HG02610 (cell line): Measurements from ENCODE around the gene HOMER2.
A peak's percentile ranks its signal among the peaks of the same experiment; 100 is the strongest.
"Not testable (repeated sequence)": the region's sequence is repeated elsewhere in the genome, so short reads cannot be mapped to it uniquely, and the experiment has no call there.

Source experiments
- ATAC-seq: cut with Tn5 transposase; IDR thresholded peaks from one replicate; pipeline ENCODE4 v1.9.1; 2021; ENCODE audit warnings: mild to moderate bottlenecking, moderate library complexity; ENCODE audit not compliant: unreplicated experiment

Gene HOMER2

DNA sequence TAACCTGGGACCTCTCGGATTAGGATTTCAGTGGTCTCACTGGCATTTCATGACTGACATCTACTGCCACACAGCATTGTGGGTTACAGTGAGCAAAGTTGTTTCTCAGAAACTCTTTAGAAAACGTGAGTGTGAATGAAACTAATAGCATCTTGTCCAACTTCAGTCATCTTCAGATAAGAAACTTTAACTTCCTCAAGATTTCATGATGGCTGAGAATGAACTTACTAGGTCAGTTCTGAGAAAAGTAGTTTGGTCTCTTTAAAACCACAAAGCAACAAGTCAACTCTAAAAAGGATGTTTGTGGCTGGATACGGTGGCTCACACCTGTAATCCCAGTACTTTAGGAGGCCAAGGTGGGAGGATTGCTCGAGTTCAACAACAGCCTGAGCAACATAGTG lies 14.2 kb upstream of the HOMER2 start:
- ATAC-seq, result peak; percentile 94

- no peak for ATAC-seq
These were observed 12.4 kb upstream of the HOMER2 start for GRCh38 chr15:82964890-82965289.

GRCh38 chr15:82963471-82964341 lies 11.2 kb upstream of the HOMER2 start:
- ATAC-seq, result no peak

- no peak for ATAC-seq
These were observed 8.2 kb upstream of the HOMER2 start for GRCh38 chr15:82960766-82961165.

DNA sequence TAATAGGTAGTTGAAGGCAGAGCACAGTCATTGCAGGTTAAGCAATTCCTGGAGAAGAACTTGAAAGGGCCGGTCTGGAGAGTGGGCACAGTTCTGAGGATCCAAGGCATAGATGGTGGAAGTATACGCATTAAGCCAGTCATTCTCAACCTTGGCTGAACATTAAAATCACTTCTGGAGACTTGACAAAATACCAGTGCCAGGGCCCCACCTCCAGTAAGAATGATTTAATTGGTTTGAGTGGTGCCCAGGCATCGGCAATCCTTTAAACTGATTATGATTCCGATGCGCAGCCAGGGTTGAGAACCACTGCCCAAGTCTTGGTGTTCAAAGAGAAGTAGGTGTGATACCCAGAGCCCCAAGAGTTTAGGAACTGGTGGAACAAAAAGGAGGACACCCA lies 6.9 kb upstream of the HOMER2 start:
- ATAC-seq, result no peak

DNA sequence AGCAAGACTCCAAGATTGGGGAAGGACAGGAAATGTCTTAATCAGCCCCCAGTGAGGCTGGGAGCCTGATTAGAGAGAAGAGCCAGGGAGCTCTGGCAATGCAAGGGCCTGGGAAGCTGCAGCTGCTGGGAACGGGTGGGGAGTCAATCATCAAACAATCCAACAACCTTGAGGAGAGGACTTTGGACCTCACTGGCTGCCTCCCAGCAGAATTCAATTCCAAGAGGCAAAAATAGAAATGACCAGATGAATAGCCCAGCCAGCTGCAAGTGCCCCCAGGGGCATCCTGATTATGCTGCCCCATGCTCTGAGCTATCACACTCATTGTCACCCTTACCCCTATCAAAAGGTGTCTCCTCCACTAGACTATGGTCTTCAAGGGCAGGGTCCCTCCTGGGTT lies 6.1 kb upstream of the HOMER2 start:
- ATAC-seq, result no peak

DNA sequence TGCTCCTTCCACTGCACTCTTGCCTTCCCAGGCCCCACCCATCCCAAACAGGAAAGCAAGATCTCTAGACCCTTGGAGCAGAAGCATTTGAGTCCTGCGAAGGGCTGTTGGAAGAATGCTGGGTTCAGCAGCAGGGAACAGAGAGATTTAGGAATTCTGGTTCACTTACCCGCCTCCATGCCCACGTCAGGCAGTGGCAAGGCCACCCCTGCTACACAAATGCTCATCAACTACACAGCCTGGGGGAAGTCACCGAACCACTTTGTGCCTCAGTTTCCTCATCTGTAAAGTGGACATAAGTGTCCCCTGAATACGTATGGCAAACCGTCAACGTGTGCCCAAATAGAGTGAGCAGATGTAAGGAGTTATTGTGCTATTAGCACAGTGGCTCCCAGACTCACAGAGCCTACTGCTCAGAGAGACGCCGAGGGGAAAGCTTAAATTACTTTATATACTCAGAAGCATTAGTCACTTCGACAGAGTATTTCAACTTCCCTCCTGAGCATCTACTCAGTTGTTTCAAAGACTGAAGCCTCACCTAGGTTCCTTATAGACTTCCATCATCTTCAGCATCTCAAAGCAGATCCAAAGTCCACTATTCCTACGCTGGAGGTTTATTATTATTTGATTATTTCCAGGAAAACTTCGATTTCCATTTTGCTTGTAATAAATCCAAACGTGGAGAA lies 905 bp downstream of the HOMER2 start:
- no peak for ATAC-seq

- peak; percentile 55 for ATAC-seq
These were observed 1.7 kb downstream of the HOMER2 start for GRCh38 chr15:82950746-82951370.

DNA sequence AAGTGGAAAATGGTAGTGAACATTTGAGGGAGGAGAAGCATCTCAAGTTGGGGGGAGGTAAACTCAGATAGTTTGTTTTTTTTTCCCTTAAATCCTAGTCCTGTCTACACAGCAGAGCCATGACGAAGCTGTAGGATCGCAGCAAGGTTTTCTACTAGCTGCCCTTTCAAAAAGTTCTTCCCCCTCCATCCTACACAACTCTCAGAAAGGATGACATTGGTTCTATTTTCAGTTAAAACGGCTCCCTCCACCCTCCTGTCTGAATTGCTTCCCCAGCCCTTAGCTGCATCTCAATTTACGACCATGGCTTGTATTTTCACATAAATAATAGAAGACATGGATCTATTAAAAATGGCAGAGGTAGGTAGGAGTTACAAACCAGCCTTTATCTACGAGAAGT lies 2.2 kb downstream of the HOMER2 start:
- no peak for ATAC-seq

GRCh38 chr15:82946155-82946701 lies 6.3 kb downstream of the HOMER2 start:
- no peak for ATAC-seq

- ATAC-seq, result no peak
These were observed 7.2 kb downstream of the HOMER2 start for GRCh38 chr15:82945326-82945725.

- ATAC-seq, result no peak
These were observed 7.7 kb downstream of the HOMER2 start for GRCh38 chr15:82944821-82945220.

DNA sequence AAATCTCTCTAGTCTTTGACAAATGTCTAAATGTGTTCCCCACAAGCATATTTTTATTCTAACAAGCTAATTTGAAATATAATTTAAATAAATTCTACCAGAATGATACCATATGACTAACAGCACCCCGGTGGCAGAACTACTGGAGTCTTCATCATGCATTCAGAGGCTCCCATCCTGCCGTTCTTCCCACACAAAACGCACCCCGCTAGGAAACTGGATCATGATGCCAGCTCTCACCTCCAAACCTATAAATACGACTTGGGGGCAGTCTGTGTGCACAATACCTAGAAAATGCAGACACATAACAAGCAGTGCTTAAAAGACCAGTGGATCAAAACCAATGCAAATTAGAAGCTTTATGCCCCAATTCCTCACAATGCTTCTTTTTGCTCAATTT lies 8.5 kb downstream of the HOMER2 start:
- ATAC-seq, result no peak

GRCh38 chr15:82943176-82943575 lies 9.3 kb downstream of the HOMER2 start:
- ATAC-seq, result no peak

DNA sequence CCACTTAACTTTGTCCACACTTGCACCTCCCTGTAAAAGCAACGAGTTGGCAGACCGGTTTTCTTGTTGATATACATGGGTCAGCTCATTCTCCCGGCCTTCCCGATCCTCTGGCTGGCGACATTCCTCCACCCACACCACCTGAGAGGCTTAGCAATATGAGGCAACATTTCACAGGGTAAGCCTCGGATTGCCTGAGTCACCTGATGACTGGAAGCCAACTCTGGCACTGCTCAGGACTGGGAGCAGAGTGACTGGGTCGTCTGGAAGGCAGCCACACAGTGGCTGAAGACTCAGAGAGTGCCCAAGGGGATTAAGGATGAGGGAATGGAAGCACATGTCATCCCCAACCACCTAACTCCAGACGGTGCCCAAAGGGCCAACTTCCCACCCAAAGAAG lies 9.8 kb downstream of the HOMER2 start:
- ATAC-seq, result no peak

DNA sequence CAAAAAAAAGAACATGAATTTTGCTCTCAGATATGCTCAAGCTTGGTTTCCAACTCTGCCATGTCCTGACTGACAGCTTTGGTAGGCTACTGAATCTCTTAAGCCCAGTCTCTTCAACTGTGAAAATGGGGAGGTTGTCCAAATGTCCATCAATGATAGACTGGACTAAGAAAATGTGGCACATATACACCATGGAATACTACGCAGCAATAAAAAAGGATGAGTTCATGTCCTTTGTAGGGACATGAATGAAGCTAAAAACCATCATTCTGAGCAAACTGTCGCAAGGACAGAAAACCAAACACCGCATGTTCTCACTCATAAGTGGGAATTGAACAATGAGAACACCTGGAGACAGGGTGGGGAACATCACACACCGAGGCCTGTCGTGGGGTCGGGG lies 12.8 kb downstream of the HOMER2 start:
- not testable (repeated sequence) for ATAC-seq

DNA sequence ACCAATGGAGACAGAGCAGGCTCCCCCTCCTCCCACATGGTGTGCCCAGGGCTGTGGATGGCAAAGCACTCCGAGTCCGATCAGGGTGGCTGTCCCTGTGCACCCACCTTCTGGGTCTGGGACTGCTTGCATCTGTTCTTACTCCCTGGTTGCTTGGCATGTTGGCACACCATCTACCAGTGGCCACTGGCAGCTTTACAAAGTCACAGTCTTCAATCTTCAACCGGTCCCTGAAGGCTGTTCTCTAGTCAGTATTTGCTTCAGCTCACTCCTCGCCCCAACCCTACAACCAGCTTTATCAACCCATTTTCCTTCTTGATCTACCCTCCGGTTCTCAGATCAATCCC lies 14.8 kb downstream of the HOMER2 start:
- ATAC-seq, result no peak

- ATAC-seq, result no peak
These were observed 15.4 kb downstream of the HOMER2 start for GRCh38 chr15:82936966-82937711.

DNA sequence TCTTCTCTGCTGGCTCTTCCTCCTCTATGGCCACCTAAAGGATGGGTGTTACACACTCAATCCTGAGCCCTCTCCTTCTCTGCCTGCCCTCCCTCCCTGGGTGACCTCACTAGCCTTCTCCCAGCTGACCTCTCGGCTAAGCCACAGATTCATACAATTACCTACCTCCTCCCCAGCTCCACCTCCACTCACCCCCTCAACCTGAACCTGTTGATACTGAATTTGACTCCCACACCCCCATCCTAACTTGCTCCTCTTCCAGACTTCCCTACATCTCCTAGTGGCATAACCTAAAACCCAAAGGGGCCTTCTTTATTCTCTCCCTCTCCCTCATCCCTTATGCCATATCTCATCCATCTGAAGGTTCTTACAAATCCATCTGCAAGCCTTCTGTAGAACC lies 17.1 kb downstream of the HOMER2 start:
- no peak for ATAC-seq

GRCh38 chr15:82934100-82934880 lies 18.2 kb downstream of the HOMER2 start:
- ATAC-seq, result no peak
